NCI-H524 (cell line): ENCODE results near the gene CDIP1.

Experiments
- DNase-seq, 2 experiments: peaks; one replicate each; lab custom pipeline; 2025; lab: John Stamatoyannopoulos, UW

Gene CDIP1

GRCh38 chr16:4514606-4515005 lies 24.0 kb downstream of the CDIP1 start:
- no peak for DNase-seq

GRCh38 chr16:4513881-4514280 lies 24.7 kb downstream of the CDIP1 start:
- no peak for DNase-seq

- DNase-seq: no peak
These were observed 25.3 kb downstream of the CDIP1 start for GRCh38 chr16:4513086-4513860.

GRCh38 chr16:4512473-4512872 lies 26.1 kb downstream of the CDIP1 start:
- no peak for DNase-seq

GRCh38 chr16:4511441-4512082 lies 27.0 kb downstream of the CDIP1 start:
- DNase-seq: peak; percentile 50 to 83

GRCh38 chr16:4510747-4511426 lies 27.7 kb downstream of the CDIP1 start:
- DNase-seq: no peak

GRCh38 chr16:4510131-4510530 lies 28.4 kb downstream of the CDIP1 start:
- DNase-seq: no peak

GRCh38 chr16:4509420-4509819 lies 29.2 kb downstream of the CDIP1 start:
- no peak for DNase-seq

- DNase-seq: no peak
These were observed 29.8 kb downstream of the CDIP1 start for GRCh38 chr16:4508806-4509205.

- no peak for DNase-seq
These were observed 30.8 kb downstream of the CDIP1 start for GRCh38 chr16:4507588-4508345.

- peak; percentile 54 to 74 for DNase-seq
These were observed 32.1 kb downstream of the CDIP1 start for GRCh38 chr16:4506450-4506849.

- DNase-seq: no peak
These were observed 33.0 kb downstream of the CDIP1 start for GRCh38 chr16:4505356-4506147.

- no peak for DNase-seq
These were observed 37.5 kb downstream of the CDIP1 start for GRCh38 chr16:4501071-4501478.

GRCh38 chr16:4500272-4500671 lies 38.3 kb downstream of the CDIP1 start:
- no peak for DNase-seq

- no peak for DNase-seq
These were observed 39.4 kb downstream of the CDIP1 start for GRCh38 chr16:4499196-4499555.

GRCh38 chr16:4498546-4499195 lies 39.9 kb downstream of the CDIP1 start:
- DNase-seq: no peak

GRCh38 chr16:4496305-4496704 lies 42.3 kb downstream of the CDIP1 start:
- no peak for DNase-seq

- DNase-seq: no peak
These were observed 42.8 kb downstream of the CDIP1 start for GRCh38 chr16:4495766-4496165.

GRCh38 chr16:4494746-4495490 lies 43.7 kb downstream of the CDIP1 start:
- no peak for DNase-seq

- DNase-seq: no peak
These were observed 46.7 kb downstream of the CDIP1 start for GRCh38 chr16:4491898-4492297.
